Keratinocyte (primary cell): ENCODE data around the gene RGMA. TPM values are rescaled to one million over a fixed set of nuclear protein-coding genes. Genes with fewer than 3 reads are reported as not detected.

Experiments
- DNase-seq: peaks from one replicate; pipeline ENCODE4 v3.0.0-alpha.2; 2011; ENCODE audit warnings: low read depth, missing footprints, low spot score
- FAIRE-seq: peaks from 2 replicates; lab custom pipeline; 2011; peaks lifted over from hg19 to GRCh38; lab: Jason Lieb, UNC
- H2AFZ ChIP-seq: 2 replicates; pipeline ENCODE4 v1.6.0; 2012; ENCODE audit warnings: low read length, control low read depth, inconsistent platforms; ENCODE audit not compliant: control insufficient read depth
- H3K27ac ChIP-seq: 2 replicates; pipeline ENCODE4 v1.5.1; 2011; ENCODE audit warnings: low read length; ENCODE audit not compliant: control insufficient read depth, insufficient read depth
- H3K27me3 ChIP-seq: 3 replicates; pipeline ENCODE4 v1.6.0; 2011; ENCODE audit warnings: low read length; ENCODE audit not compliant: control insufficient read depth, insufficient read depth; ENCODE audit errors: extremely low read depth
- H3K36me3 ChIP-seq, 2 experiments: 2 replicates in 1 of 2; 3 replicates in 1 of 2; pipeline ENCODE4 v1.5.1; 2011; ENCODE audit warnings: low read length in 2 of 2, mild to moderate bottlenecking in 1 of 2; ENCODE audit not compliant: control insufficient read depth in 2 of 2, insufficient read depth in 2 of 2; ENCODE audit errors: extremely low read depth in 1 of 2
- H3K4me1 ChIP-seq: 3 replicates; pipeline ENCODE4 v1.5.1; 2011; ENCODE audit warnings: low read length; ENCODE audit not compliant: control insufficient read depth, insufficient read depth; ENCODE audit errors: extremely low read depth
- H3K4me2 ChIP-seq: 3 replicates; pipeline ENCODE4 v1.6.0; 2011; ENCODE audit warnings: low read depth, low read length; ENCODE audit not compliant: control insufficient read depth, insufficient read depth; ENCODE audit errors: extremely low read depth
- H3K4me3 ChIP-seq, 3 experiments: fragments of 200-600 bp in 1 of 3; sonication (generic) in 1 of 3; 2 replicates in 2 of 3; 3 replicates in 1 of 3; pipeline ENCODE4 v1.5.1; 2011 to 2016; ENCODE audit warnings: low read length in 3 of 3, mild to moderate bottlenecking in 3 of 3, control low read depth in 2 of 3, inconsistent platforms in 1 of 3, low read depth in 1 of 3, mixed read lengths in 1 of 3, mixed run types in 1 of 3, moderate library complexity in 1 of 3; ENCODE audit not compliant: control insufficient read depth in 2 of 3, insufficient read depth in 2 of 3; ENCODE audit errors: extremely low read depth in 1 of 3
- H3K79me2 ChIP-seq: 2 replicates; pipeline ENCODE4 v1.6.0; 2012; ENCODE audit warnings: low read length; ENCODE audit not compliant: control insufficient read depth, insufficient read depth
- H3K9ac ChIP-seq: 3 replicates; pipeline ENCODE4 v1.6.0; 2011; ENCODE audit warnings: low read length; ENCODE audit not compliant: control insufficient read depth, insufficient read depth; ENCODE audit errors: extremely low read depth
- H3K9me1 ChIP-seq: 3 replicates; pipeline ENCODE4 v1.6.0; 2011; ENCODE audit warnings: low read length; ENCODE audit not compliant: control insufficient read depth, insufficient read depth; ENCODE audit errors: extremely low read depth
- H3K9me3 ChIP-seq: 2 replicates; pipeline ENCODE4 v1.5.1; 2012; ENCODE audit warnings: low read depth, low read length; ENCODE audit not compliant: control insufficient read depth
- H4K20me1 ChIP-seq: 3 replicates; pipeline ENCODE4 v1.6.0; 2011; ENCODE audit warnings: low read length; ENCODE audit not compliant: control insufficient read depth, insufficient read depth; ENCODE audit errors: extremely low read depth
- EZH2 ChIP-seq: IDR thresholded peaks from one replicate; pipeline ENCODE4 v1.6.1; 2012; ENCODE audit warnings: inconsistent platforms, mild to moderate bottlenecking, low read length, moderate library complexity
- dilution Hi-C: fragments of 300-500 bp; cut with MboI; formaldehyde crosslinking; loops from one replicate; pipeline ENCODE4 v1.7.0; 2020; ENCODE audit warnings: low sequenced_read_pairs; ENCODE audit not compliant: extremely low pct_ligation_motif_present
- polyA plus RNA-seq, 5 experiments: library from polyadenylated mRNA; depleted of rRNA in 3 of 5; stranded (reverse) in 3 of 5; stranded (forward) in 1 of 5; unstranded in 1 of 5; fragments of >200 nt; gene quantifications; 1 replicate in 1 of 5; 2 replicates in 3 of 5; 3 replicates in 1 of 5; pipeline versions ENCODE4 v1.2.1 to v1.2.3, GENCODE V29; 2011 to 2012; ENCODE audit warnings: missing spikeins in 2 of 5, low read depth in 1 of 5, low replicate concordance in 1 of 5
- TF ChIP-seq, protein P1 (sequence below), 3 experiments: IDR thresholded peaks in 1 of 3; conservative IDR thresholded peaks in 1 of 3; optimal IDR thresholded peaks in 1 of 3; 2 replicates in 2 of 3; 3 replicates in 1 of 3; pipeline versions ENCODE3 to v1.5.1; 2011; ENCODE audit warnings: low read length in 3 of 3, mild to moderate bottlenecking in 3 of 3, moderate library complexity in 2 of 3, control low read depth in 1 of 3, inconsistent platforms in 1 of 3; ENCODE audit not compliant: insufficient read depth in 2 of 3; ENCODE audit errors: extremely low read depth in 1 of 3

RGMA gene
- polyA plus RNA-seq, 1 donor (not counting 4 experiments of a cell fraction or from before 2014, with no cell fraction given), result 0.18 TPM

DNA sequence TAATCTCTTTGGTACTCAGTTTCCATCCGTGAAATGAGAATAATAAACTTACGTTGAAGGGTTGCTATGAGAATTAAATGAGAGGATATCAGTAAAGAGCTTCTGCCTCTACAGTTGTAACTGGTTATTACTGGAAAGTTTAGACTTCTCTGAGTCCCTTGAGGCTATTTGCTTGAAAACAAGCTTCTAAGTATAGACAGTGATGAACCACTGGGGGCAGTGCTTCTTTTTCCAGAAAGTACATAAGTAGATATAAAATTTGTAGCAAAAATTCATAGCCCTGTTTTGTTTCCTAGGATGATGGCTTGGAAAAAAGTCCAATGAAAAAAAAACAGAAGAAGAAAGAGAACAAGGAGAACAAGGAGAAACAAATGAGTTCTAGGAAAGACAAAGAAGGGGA lies 87.1 kb downstream of the RGMA start:
- TF ChIP-seq, protein P1, sequence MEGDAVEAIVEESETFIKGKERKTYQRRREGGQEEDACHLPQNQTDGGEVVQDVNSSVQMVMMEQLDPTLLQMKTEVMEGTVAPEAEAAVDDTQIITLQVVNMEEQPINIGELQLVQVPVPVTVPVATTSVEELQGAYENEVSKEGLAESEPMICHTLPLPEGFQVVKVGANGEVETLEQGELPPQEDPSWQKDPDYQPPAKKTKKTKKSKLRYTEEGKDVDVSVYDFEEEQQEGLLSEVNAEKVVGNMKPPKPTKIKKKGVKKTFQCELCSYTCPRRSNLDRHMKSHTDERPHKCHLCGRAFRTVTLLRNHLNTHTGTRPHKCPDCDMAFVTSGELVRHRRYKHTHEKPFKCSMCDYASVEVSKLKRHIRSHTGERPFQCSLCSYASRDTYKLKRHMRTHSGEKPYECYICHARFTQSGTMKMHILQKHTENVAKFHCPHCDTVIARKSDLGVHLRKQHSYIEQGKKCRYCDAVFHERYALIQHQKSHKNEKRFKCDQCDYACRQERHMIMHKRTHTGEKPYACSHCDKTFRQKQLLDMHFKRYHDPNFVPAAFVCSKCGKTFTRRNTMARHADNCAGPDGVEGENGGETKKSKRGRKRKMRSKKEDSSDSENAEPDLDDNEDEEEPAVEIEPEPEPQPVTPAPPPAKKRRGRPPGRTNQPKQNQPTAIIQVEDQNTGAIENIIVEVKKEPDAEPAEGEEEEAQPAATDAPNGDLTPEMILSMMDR (optimal IDR thresholded peaks at IDR 0.05 in 1 of 3, IDR thresholded peaks at IDR 0.05 in 1 of 3, conservative IDR thresholded peaks at IDR 0.05 in 1 of 3; ENCODE audit: extremely low read depth in 1 of 3, insufficient read depth in 2 of 3, low read length in 3 of 3), result no peak
- no peak for TF ChIP-seq EZH2
- H4K20me1 ChIP-seq, result no peaks in the 10 kb centered on the region
- no peak overlapping the region for H3K9ac ChIP-seq
- dilution Hi-C loops, result no loop called here
- H3K4me2 ChIP-seq, result no peak overlapping the region
- DNase-seq (no peak), FAIRE-seq (no peak)
- peaks cover 2% of the 10 kb centered on the region for H3K79me2 ChIP-seq
- no peaks in the 10 kb centered on the region for H3K9me3 ChIP-seq
- H3K36me3 ChIP-seq, result peaks cover 31 to 55% of the 10 kb centered on the region in 2 experiments
- H3K27me3 ChIP-seq, result no peaks in the 10 kb centered on the region
- H3K4me1 ChIP-seq, result no peaks in the 10 kb centered on the region
- H3K4me3 ChIP-seq, result no peak overlapping the region
- no peak overlapping the region for H2AFZ ChIP-seq
- H3K9me1 ChIP-seq, result no peaks in the 10 kb centered on the region
- no peak overlapping the region for H3K27ac ChIP-seq

DNA sequence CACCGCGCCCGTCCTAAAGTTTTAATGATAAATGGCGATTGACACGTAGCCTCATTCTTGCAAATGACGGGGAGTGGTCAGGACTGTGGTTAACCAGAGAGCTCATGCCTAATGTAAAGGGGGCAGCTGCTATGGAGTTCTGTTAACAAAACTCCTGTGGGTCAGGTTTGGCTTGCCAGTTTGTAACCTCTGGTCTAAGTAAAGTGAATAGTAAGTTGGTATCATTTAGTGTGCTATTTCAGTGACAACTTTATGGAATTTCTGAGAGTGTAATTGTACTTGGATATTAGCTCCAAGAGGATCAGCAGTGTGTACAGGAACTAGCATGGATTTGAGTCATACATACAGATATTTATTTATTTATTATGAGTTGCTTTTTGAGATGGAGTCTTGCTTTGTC lies 87.9 kb downstream of the RGMA start:
- H3K36me3 ChIP-seq, result peaks cover 31 to 54% of the 10 kb centered on the region in 2 experiments
- H3K79me2 ChIP-seq, result no peaks in the 10 kb centered on the region

More for the DNA sequence above, 87.9 kb downstream of the RGMA start:
- Histone ChIP-seq H3K9me1 (no peaks in the 10 kb centered on the region), H3K9me3 (no peaks in the 10 kb centered on the region), H3K4me2 (no peak overlapping the region), H3K27me3 (no peaks in the 10 kb centered on the region), H3K9ac (no peak overlapping the region), H4K20me1 (no peaks in the 10 kb centered on the region), H3K4me3 (no peak overlapping the region), H2AFZ (no peak overlapping the region), H3K4me1 (no peaks in the 10 kb centered on the region), H3K27ac (no peak overlapping the region)
- TF ChIP-seq, protein P1 (optimal IDR thresholded peaks at IDR 0.05 in 1 of 3, IDR thresholded peaks at IDR 0.05 in 1 of 3, conservative IDR thresholded peaks at IDR 0.05 in 1 of 3; ENCODE audit: extremely low read depth in 1 of 3, insufficient read depth in 2 of 3, low read length in 3 of 3), result no peak
- TF ChIP-seq EZH2, result no peak
- no peak for FAIRE-seq
- DNase-seq, result no peak
- dilution Hi-C loops, result no loop called here
